GM12872 (cell line): ENCODE data around the gene GARIN5A.
A peak's percentile ranks its signal among the peaks of the same experiment; 100 is the strongest.

Source experiments
- CTCF ChIP-seq: IDR thresholded peaks from 3 replicates; pipeline ENCODE4 v1.5.1; 2011; ENCODE audit warnings: low read depth, mild to moderate bottlenecking, low read length, moderate library complexity; ENCODE audit not compliant: insufficient read depth

Gene GARIN5A

DNA sequence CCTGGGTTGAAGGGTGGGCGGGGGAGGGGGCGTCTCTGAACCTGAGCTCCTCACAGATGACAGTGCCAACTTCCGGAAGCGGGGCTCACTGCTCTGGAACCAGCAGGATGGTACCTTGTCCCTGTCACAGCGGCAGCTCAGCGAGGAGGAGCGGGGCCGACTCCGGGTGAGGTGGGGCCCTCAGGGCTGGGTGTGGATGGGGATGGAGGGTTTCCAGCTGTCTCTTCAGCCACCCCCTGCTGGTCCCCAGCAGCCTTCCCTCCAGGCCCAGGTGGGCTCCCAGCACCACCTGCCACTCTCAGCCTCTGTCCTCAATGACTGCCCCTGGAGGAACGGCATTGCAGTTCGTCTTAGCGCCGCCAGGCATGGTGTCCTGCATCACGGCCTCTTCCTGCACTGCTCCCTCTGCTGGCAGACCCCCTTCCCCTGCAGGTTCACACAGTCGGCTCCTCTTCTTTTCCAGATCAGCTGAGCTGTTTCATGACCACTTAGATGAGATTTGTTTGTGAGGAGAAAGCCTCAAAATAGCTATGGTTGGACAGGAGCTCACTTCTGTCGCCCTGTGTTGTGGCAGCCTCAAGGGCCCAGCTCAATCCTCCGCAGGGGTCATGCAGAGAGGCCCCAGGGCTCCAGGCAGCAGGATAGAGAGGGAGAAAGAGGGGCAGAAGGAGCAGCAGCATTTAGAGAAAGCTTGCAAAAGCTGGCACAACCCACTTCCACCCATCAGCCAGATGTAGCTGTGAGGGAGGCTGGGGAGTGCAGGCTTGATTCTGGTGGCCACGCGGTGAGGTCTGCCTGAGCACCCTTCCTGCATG, 2.5 kb upstream of the GARIN5A start:
- peak; percentile 82 for TF ChIP-seq CTCF

DNA sequence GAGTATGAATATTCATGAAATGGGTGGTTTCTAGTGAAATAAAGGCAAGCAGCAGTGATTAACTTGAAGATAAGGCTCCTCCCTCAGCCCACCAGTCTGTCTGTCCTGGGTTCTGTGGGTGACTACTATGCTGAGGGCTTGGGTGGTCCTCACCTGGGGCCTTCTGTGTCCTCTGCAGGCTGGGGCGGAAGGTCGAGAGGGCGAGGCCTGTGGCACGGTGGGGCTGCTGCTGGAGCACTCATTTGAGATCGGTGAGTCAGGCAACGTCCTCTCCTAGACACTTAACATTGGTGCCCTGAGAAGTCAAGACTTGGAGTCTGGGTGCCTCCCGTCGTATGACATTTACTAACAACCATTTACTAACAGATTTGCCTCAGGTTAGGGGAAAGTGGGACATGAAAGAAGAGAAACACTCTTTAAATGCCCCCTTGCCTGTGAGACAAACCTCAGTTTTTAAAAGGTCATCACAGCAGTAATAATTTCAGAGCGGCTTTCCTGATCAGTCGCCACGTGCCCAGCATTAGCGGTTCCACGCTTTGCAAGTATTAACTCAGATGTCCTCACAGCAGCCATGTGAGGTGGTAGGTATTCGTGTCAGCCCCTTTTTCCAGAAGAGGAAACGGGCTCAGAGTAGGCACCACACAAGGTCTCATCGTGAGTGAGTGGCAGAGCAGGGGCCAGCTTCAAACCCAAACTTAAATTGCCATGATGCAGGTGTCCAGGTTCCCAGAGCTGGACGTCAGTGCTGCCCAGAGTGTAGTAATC, 1.3 kb upstream of the GARIN5A start:
- no peak for TF ChIP-seq CTCF

GRCh38 chr19:50476907-50477238, 225 bp upstream of the GARIN5A start:
- no peak for TF ChIP-seq CTCF

GRCh38 chr19:50475736-50476223, 868 bp downstream of the GARIN5A start:
- TF ChIP-seq CTCF: no peak

GRCh38 chr19:50475101-50475568, 1.5 kb downstream of the GARIN5A start:
- no peak for TF ChIP-seq CTCF

DNA sequence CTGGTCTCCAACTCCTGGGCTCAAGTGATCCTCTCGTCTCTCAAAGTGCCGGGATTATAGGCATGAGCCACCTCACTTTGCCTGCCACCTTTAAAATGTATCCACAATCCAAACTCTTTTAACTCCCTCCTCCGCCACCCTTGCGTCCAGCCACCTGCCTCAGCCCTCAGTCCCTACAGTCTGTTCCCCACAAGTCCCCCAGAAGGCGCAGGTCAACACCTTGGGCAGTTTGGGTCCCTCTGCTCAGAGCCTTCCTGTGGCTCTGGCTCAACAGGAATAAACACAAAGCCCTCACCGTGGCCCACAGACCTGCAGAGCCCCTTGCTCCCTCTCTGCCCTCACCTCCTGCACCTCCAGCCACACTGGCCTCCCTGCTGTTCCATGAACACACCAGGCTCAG, 7.8 kb downstream of the GARIN5A start:
- no peak for TF ChIP-seq CTCF

GRCh38 chr19:50467566-50467965, 9.1 kb downstream of the GARIN5A start:
- no peak for TF ChIP-seq CTCF
